PFSK-1 (cell line): ENCODE data around the gene CASZ1.

Experiments used
- POLR2AphosphoS5 ChIP-seq: IDR thresholded peaks from 2 replicates; pipeline ENCODE4 v1.6.1; 2012; ENCODE audit warnings: low read depth, mild to moderate bottlenecking, control low read depth, low read length, moderate library complexity
- TAF1 ChIP-seq: IDR thresholded peaks from 2 replicates; pipeline ENCODE4 v1.6.1; 2012; ENCODE audit warnings: low read length, control low read depth, borderline replicate concordance; ENCODE audit not compliant: insufficient read depth

- TF ChIP-seq TAF1 = no peak
- TF ChIP-seq POLR2AphosphoS5 = no peak
Observed at GRCh38 chr1:10774615-10775310, 21.7 kb downstream of the CASZ1 start.
